Astrocyte of the spinal cord (primary cell): ENCODE data around the gene JCAD.

Experiments
- DNase-seq: peaks from one replicate; pipeline ENCODE4 v3.0.0; 2011; ENCODE audit warnings: low read depth, low spot score
- H3K4me3 ChIP-seq: 2 replicates; pipeline ENCODE4 v1.5.1; 2011; ENCODE audit warnings: low read depth, mild to moderate bottlenecking, low read length, moderate library complexity
- CTCF ChIP-seq: IDR thresholded peaks from 2 replicates; pipeline ENCODE4 v1.5.1; 2012; ENCODE audit warnings: low read depth, mild to moderate bottlenecking, low read length, inconsistent platforms
- in situ Hi-C: cut with HindIII; loops from 2 replicates; pipeline ENCODE4 v1.10.0; 2017; ENCODE audit warnings: low sequenced_read_pairs

The JCAD gene

GRCh38 chr10:29974773-29975172 is 84.6 kb downstream of the JCAD start:
- no peak for TF ChIP-seq CTCF
- in situ Hi-C loops: no loop called here
- no peak for DNase-seq

GRCh38 chr10:29973921-29974320 is 85.5 kb downstream of the JCAD start:
- in situ Hi-C loops: no loop called here
- DNase-seq: no peak

More at GRCh38 chr10:29974773-29975172, 84.6 kb downstream of the JCAD start:
- H3K4me3 ChIP-seq: no peak overlapping the region

GRCh38 chr10:29970576-29970975 is 88.8 kb downstream of the JCAD start:
- no peak for TF ChIP-seq CTCF
- H3K4me3 ChIP-seq: no peak overlapping the region
- no peak for DNase-seq
- in situ Hi-C loops: no loop called here

More at GRCh38 chr10:29973921-29974320, 85.5 kb downstream of the JCAD start:
- TF ChIP-seq CTCF: no peak
- H3K4me3 ChIP-seq: no peak overlapping the region

- no peak overlapping the region for H3K4me3 ChIP-seq
- in situ Hi-C loops: no loop called here
- DNase-seq: no peak
- no peak for TF ChIP-seq CTCF
Measured at GRCh38 chr10:29970012-29970396, 89.4 kb downstream of the JCAD start.

GRCh38 chr10:29969255-29970011 is 90.0 kb downstream of the JCAD start:
- no peak overlapping the region for H3K4me3 ChIP-seq
- no peak for TF ChIP-seq CTCF
- in situ Hi-C loops: no loop called here
- DNase-seq: no peak

GRCh38 chr10:29968585-29968984 is 90.8 kb downstream of the JCAD start:
- DNase-seq: no peak
- no peak for TF ChIP-seq CTCF
- in situ Hi-C loops: no loop called here
- no peak overlapping the region for H3K4me3 ChIP-seq
